GM12872 (cell line): ENCODE results near the gene PLXNB3.

Experiments
- TF ChIP-seq, protein P1 (sequence below): IDR thresholded peaks from 3 replicates; pipeline ENCODE4 v1.5.1; 2011; ENCODE audit warnings: low read depth, mild to moderate bottlenecking, low read length, moderate library complexity; ENCODE audit not compliant: insufficient read depth

Gene PLXNB3

DNA sequence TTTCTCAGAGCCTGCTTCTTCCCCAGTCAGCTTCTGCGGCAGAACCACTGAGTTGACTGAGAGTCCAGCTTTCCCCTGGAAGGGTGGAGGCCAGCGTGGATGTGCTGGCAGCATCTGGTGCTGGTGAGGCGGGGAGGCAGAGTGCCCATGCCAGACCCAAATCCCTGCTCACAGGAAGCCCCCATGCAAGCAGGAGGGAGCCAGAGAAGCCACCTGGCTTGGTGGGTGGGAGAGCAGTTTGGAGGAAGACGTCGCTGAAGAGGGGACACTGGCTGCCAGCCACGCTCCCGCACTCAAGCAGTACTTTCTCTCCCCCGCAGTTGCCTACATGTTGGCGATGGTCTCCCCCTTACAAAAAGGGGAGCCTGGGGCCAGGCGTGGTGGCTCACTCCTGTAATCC, 60.3 kb downstream of the PLXNB3 start:
- TF ChIP-seq, protein P1, sequence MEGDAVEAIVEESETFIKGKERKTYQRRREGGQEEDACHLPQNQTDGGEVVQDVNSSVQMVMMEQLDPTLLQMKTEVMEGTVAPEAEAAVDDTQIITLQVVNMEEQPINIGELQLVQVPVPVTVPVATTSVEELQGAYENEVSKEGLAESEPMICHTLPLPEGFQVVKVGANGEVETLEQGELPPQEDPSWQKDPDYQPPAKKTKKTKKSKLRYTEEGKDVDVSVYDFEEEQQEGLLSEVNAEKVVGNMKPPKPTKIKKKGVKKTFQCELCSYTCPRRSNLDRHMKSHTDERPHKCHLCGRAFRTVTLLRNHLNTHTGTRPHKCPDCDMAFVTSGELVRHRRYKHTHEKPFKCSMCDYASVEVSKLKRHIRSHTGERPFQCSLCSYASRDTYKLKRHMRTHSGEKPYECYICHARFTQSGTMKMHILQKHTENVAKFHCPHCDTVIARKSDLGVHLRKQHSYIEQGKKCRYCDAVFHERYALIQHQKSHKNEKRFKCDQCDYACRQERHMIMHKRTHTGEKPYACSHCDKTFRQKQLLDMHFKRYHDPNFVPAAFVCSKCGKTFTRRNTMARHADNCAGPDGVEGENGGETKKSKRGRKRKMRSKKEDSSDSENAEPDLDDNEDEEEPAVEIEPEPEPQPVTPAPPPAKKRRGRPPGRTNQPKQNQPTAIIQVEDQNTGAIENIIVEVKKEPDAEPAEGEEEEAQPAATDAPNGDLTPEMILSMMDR, result no peak

- TF ChIP-seq, protein P1, result no peak
Observed at GRCh38 chrX:153825042-153825441, 61.0 kb downstream of the PLXNB3 start.
